Ovary (tissue), 9 donors: ENCODE data around the gene TBC1D14. TPM values are rescaled to one million over a fixed set of nuclear protein-coding genes. Genes with fewer than 3 reads are reported as not detected.

Experiments
- DNase-seq, 5 donors: peaks; one replicate each; pipeline ENCODE4 v3.0.0-alpha.2; 2019 to 2020
- H3K27ac ChIP-seq, 2 donors: fragments of 200-600 bp; one replicate each; pipeline versions ENCODE4 v1.5.1 to v1.8.0; 2019 to 2022
- H3K27me3 ChIP-seq: fragments of 200-600 bp; one replicate; pipeline ENCODE4 v1.8.0; 2022
- H3K36me3 ChIP-seq: fragments of 200-600 bp; sonication (generic); one replicate; pipeline ENCODE4 v1.5.1; 2019
- H3K4me1 ChIP-seq: one replicate; pipeline ENCODE4 v1.8.1; 2013; ENCODE audit warnings: mild to moderate bottlenecking, moderate library complexity; ENCODE audit not compliant: insufficient read depth
- H3K4me3 ChIP-seq: fragments of 200-600 bp; sonication (generic); one replicate; pipeline ENCODE4 v1.5.1; 2017
- H3K9me3 ChIP-seq, 2 donors: fragments of 200-600 bp in 1 of 2; sonication (generic) in 1 of 2; one replicate each; pipeline versions ENCODE4 v1.5.1 to v1.8.1; 2013 to 2019; ENCODE audit warnings: mild to moderate bottlenecking in 1 of 2, moderate library complexity in 1 of 2
- EP300 ChIP-seq: sonication (generic); formaldehyde crosslinking; IDR thresholded peaks from one replicate; pipeline ENCODE4 v1.6.1; 2017; ENCODE audit warnings: antibody characterized with exemption
- POLR2A ChIP-seq: fragments of 450-650 bp; IDR thresholded peaks from one replicate; pipeline ENCODE4 v1.6.1; 2017; ENCODE audit warnings: antibody characterized with exemption, mild to moderate bottlenecking, moderate library complexity
- WGBS, 3 donors: extraction: QIAGEN DNeasy Blood & Tissue Kit in 1 of 3; methylation state at CpG; one replicate each; pipeline versions ENCODE4 v1.1.5 to v1.1.7; 2013 to 2017; 5-methylcytosine and 5-hydroxymethylcytosine counted together
- intact Hi-C, 4 donors: fragments of 100-400 bp; cut with DNase I; formaldehyde crosslinking; loops; one replicate each; pipeline versions ENCODE4 v1.11.0 to v1.15.1; 2022 to 2023
- polyA plus RNA-seq, 2 donors: library from polyadenylated mRNA; stranded (reverse); fragments of 200-250 nt in 1 of 2; fragments of 350-450 nt in 1 of 2; fragmentation: Illumina TruSeq in 1 of 2; extraction: RNeasy Lipid Tissue Mini Kit (QIAGEN cat#74804) in 1 of 2; gene quantifications; one replicate each; pipeline ENCODE4 v1.2.3, GENCODE V29; 2013 to 2014
- total RNA-seq, 7 donors: library from RNA; depleted of rRNA in 2 of 7; stranded (reverse); fragments of >200 nt in 2 of 7; fragmentation: NEBNext Ultra II Directional in 3 of 7; extraction: Animal tissue kit (Norgen Biotek cat#: 25700) in 3 of 7; gene quantifications; one replicate each; pipeline versions ENCODE4 v1.1.0 to v1.2.4, GENCODE V29; 2016 to 2023
- TF ChIP-seq, protein P1 (sequence below), 3 donors: fragments of 450-650 bp in 2 of 3; fragments of 200-600 bp in 1 of 3; IDR thresholded peaks; one replicate each; pipeline versions ENCODE4 v1.5.1 to v1.8.0; 2016 to 2022; ENCODE audit warnings: antibody characterized with exemption in 3 of 3, mild to moderate bottlenecking in 1 of 3
- donor health status: DM: no; HTN: no; CAD: no; lungs with moderate emphysema.
- donor health status: DM: no; HTN: no; CAD: no.
- donor health status: Bipolar disorder and iron deficiency.
- donor health status: DM: yes; HTN: yes; CAD: no.
- donor health status: DM: no; HTN: no; CAD: no.
- donor health status: DM: yes; HTN: yes; CAD: no.

The TBC1D14 gene
- total and polyA plus RNA-seq, 9 donors = 19.9 to 40.0 (median 34.4) TPM

- no peak overlapping the region for H3K27ac ChIP-seq
- intact Hi-C loops = no loop called here
- peaks cover 12% of the 10 kb centered on the region for H3K4me1 ChIP-seq
- no peak for DNase-seq
- no peaks in the 10 kb centered on the region for H3K27me3 ChIP-seq
- H3K36me3 ChIP-seq = no peaks in the 10 kb centered on the region
- no peaks in the 10 kb centered on the region for H3K9me3 ChIP-seq
- WGBS, 3 donors = 64 to 79% (median 75%) methylated on average over 20 of the region's 20 CpGs
- no peak overlapping the region for H3K4me3 ChIP-seq
- TF ChIP-seq POLR2A (no peak), EP300 (no peak)
- TF ChIP-seq, protein P1, sequence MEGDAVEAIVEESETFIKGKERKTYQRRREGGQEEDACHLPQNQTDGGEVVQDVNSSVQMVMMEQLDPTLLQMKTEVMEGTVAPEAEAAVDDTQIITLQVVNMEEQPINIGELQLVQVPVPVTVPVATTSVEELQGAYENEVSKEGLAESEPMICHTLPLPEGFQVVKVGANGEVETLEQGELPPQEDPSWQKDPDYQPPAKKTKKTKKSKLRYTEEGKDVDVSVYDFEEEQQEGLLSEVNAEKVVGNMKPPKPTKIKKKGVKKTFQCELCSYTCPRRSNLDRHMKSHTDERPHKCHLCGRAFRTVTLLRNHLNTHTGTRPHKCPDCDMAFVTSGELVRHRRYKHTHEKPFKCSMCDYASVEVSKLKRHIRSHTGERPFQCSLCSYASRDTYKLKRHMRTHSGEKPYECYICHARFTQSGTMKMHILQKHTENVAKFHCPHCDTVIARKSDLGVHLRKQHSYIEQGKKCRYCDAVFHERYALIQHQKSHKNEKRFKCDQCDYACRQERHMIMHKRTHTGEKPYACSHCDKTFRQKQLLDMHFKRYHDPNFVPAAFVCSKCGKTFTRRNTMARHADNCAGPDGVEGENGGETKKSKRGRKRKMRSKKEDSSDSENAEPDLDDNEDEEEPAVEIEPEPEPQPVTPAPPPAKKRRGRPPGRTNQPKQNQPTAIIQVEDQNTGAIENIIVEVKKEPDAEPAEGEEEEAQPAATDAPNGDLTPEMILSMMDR (IDR thresholded peaks at IDR 0.05) = no peak
Observed at GRCh38 chr4:6944301-6945051, 34.9 kb downstream of the TBC1D14 start.

DNA sequence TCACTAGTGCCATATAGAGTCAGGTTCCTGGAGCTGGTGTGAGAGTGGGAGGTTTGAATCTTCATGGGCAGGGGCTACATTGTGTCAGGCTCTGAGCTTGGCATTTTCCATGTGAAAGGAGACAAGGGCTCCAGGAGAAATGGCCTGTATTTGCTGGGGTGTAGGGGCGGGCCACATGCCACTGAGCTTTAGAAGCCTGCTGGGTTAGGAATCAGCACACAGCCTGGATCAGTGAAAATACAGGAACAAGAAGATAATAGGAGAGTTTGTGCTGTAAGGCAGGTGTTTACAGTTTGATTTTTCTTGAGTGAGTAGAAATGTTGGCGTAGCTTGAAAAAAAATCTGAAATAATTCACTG lies 35.4 kb downstream of the TBC1D14 start:
- Histone ChIP-seq H3K27ac (no peak overlapping the region), H3K4me1 (peaks cover 12% of the 10 kb centered on the region)

GRCh38 chr4:6946497-6946896 lies 36.9 kb downstream of the TBC1D14 start:
- peaks cover 10% of the 10 kb centered on the region for H3K4me1 ChIP-seq
- no peaks in the 10 kb centered on the region for H3K9me3 ChIP-seq
- DNase-seq = no peak
- no peak overlapping the region for H3K27ac ChIP-seq
- intact Hi-C loops = no loop called here
- WGBS, 3 donors = 97 to 98% (median 97%) methylated on average over 7 of the region's 7 CpGs
- H3K36me3 ChIP-seq = no peaks in the 10 kb centered on the region
- no peaks in the 10 kb centered on the region for H3K27me3 ChIP-seq
- H3K4me3 ChIP-seq = no peak overlapping the region
- no peak for TF ChIP-seq POLR2A
- no peak for TF ChIP-seq EP300
- TF ChIP-seq, protein P1 (IDR thresholded peaks at IDR 0.05) = no peak

More for the DNA sequence above, 35.4 kb downstream of the TBC1D14 start:
- Histone ChIP-seq H3K36me3 (no peaks in the 10 kb centered on the region), H3K9me3 (no peaks in the 10 kb centered on the region), H3K4me3 (no peak overlapping the region), H3K27me3 (no peaks in the 10 kb centered on the region)
- intact Hi-C loops = no loop called here
- WGBS, 3 donors = 96 to 98% (median 96%) methylated on average over 2 of the region's 2 CpGs
- TF ChIP-seq POLR2A (no peak), EP300 (no peak)
- TF ChIP-seq, protein P1 (IDR thresholded peaks at IDR 0.05) = no peak
- no peak for DNase-seq

DNA sequence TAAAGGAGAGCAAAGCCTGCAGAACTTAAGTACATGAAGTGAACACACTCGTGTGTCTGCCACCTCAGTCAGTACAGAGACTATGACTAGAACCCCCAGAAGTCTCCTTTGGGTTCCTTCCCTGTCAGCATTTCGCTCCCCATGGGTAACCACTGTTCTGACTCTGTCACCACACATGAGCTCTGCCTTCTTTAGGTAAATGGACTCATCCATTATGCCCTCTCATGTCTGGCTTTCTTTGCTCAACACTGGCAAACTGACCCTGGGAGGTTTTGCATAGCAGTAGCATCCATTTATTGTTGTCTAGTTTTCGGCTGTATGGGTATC lies 38.5 kb downstream of the TBC1D14 start:
- Histone ChIP-seq H3K9me3 (no peaks in the 10 kb centered on the region), H3K27ac (no peak overlapping the region), H3K4me1 (peaks cover 5% of the 10 kb centered on the region), H3K4me3 (no peak overlapping the region), H3K27me3 (no peaks in the 10 kb centered on the region), H3K36me3 (no peaks in the 10 kb centered on the region)
- no peak for DNase-seq
- 82 to 88% (median 85%) methylated on average over 3 of the region's 3 CpGs for WGBS, 3 donors
- intact Hi-C loops = no loop called here
- TF ChIP-seq, protein P1 (IDR thresholded peaks at IDR 0.05) = no peak
- TF ChIP-seq EP300 = no peak
- no peak for TF ChIP-seq POLR2A
